Fibroblast of lung (primary cell): ENCODE measurements around the gene GALNT12.

Source experiments
- CTCF ChIP-seq, 2 donors: IDR thresholded peaks in 1 of 2; conservative IDR thresholded peaks in 1 of 2; 1 replicate in 1 of 2; 2 replicates in 1 of 2; pipeline ENCODE4 v1.5.1; 2011 to 2012; ENCODE audit warnings: low read length in 2 of 2, control low read depth in 1 of 2, inconsistent platforms in 1 of 2, low read depth in 1 of 2, mild to moderate bottlenecking in 1 of 2
- EZH2 ChIP-seq: IDR thresholded peaks from 2 replicates; pipeline ENCODE4 v1.5.1; 2012; ENCODE audit warnings: low read length, control low read depth, mild to moderate bottlenecking; ENCODE audit errors: missing control alignments

- no peak for TF ChIP-seq CTCF (conservative IDR thresholded peaks at IDR 0.05 in 1 of 2, IDR thresholded peaks at IDR 0.05 in 1 of 2; ENCODE audit: low read depth in 1 of 2, low read length in 2 of 2)
- no peak for TF ChIP-seq EZH2
Measured at GRCh38 chr9:98786750-98787510, 20.5 kb upstream of the GALNT12 start.
